HG02840 (cell line): ENCODE data around the gene RAB27A.
"Not testable (repeated sequence)": the region's sequence is repeated elsewhere in the genome, so short reads cannot be mapped to it uniquely, and the experiment has no call there.

ENCODE experiments used
- ATAC-seq: cut with Tn5 transposase; IDR thresholded peaks from one replicate; pipeline ENCODE4 v1.9.1; 2021; ENCODE audit warnings: mild to moderate bottlenecking, moderate library complexity, moderate number of reproducible peaks; ENCODE audit not compliant: unreplicated experiment, low FRiP score

Gene RAB27A

GRCh38 chr15:55253580-55253979 is 36.0 kb downstream of the RAB27A start:
- no peak for ATAC-seq

- not testable (repeated sequence) for ATAC-seq
Observed at GRCh38 chr15:55252201-55252600, 37.4 kb downstream of the RAB27A start.

- ATAC-seq: no peak
Observed at GRCh38 chr15:55250941-55251340, 38.7 kb downstream of the RAB27A start.

GRCh38 chr15:55250392-55250791 is 39.2 kb downstream of the RAB27A start:
- no peak for ATAC-seq

- not testable (repeated sequence) for ATAC-seq
Observed at GRCh38 chr15:55249885-55250284, 39.7 kb downstream of the RAB27A start.

- ATAC-seq: no peak
Observed at GRCh38 chr15:55248895-55249294, 40.7 kb downstream of the RAB27A start.

GRCh38 chr15:55247766-55248427 is 41.7 kb downstream of the RAB27A start:
- ATAC-seq: no peak

- ATAC-seq: no peak
Observed at GRCh38 chr15:55247311-55247710, 42.3 kb downstream of the RAB27A start.

GRCh38 chr15:55246567-55246966 is 43.0 kb downstream of the RAB27A start:
- ATAC-seq: no peak

GRCh38 chr15:55245059-55245458 is 44.6 kb downstream of the RAB27A start:
- no peak for ATAC-seq

GRCh38 chr15:55241891-55242290 is 47.7 kb downstream of the RAB27A start:
- ATAC-seq: no peak

- no peak for ATAC-seq
Observed at GRCh38 chr15:55241186-55241585, 48.4 kb downstream of the RAB27A start.

GRCh38 chr15:55240125-55240760 is 49.4 kb downstream of the RAB27A start:
- ATAC-seq: no peak

- no peak for ATAC-seq
Observed at GRCh38 chr15:55239440-55240124, 50.0 kb downstream of the RAB27A start.

- no peak for ATAC-seq
Observed at GRCh38 chr15:55238877-55239276, 50.7 kb downstream of the RAB27A start.

- ATAC-seq: no peak
Observed at GRCh38 chr15:55237219-55238130, 52.1 kb downstream of the RAB27A start.

- no peak for ATAC-seq
Observed at GRCh38 chr15:55235546-55236036, 54.0 kb downstream of the RAB27A start.

- no peak for ATAC-seq
Observed at GRCh38 chr15:55234800-55235104, 54.9 kb downstream of the RAB27A start.

- no peak for ATAC-seq
Observed at GRCh38 chr15:55234104-55234799, 55.4 kb downstream of the RAB27A start.

- ATAC-seq: no peak
Observed at GRCh38 chr15:55231455-55231854, 58.2 kb downstream of the RAB27A start.
